HepG2 (cell line): Measurements from ENCODE around the gene CCDC83. TPM values are rescaled to one million over a fixed set of nuclear protein-coding genes. Genes with fewer than 3 reads are reported as not detected.

Experiments
- ATAD3A ChIP-seq: sonication (generic); formaldehyde crosslinking; IDR thresholded peaks from 2 replicates; pipeline ENCODE4 v1.4.0; 2020; ENCODE audit warnings: missing genetic modification reagents
- DMAP1 ChIP-seq: IDR thresholded peaks from 2 replicates; pipeline ENCODE4 v1.6.1; 2016
- EEA1 ChIP-seq: sonication (generic); formaldehyde crosslinking; IDR thresholded peaks from 2 replicates; pipeline ENCODE4 v1.5.1; 2020; ENCODE audit warnings: mild to moderate bottlenecking, missing genetic modification reagents, borderline replicate concordance
- ELK4 ChIP-seq: sonication (generic); formaldehyde crosslinking; IDR thresholded peaks from 2 replicates; pipeline ENCODE4 v1.9.0; 2021; ENCODE audit warnings: missing genetic modification reagents, borderline replicate concordance
- GPN1 ChIP-seq: sonication (generic); formaldehyde crosslinking; IDR thresholded peaks from 2 replicates; pipeline ENCODE4 v1.5.1; 2020; ENCODE audit warnings: missing genetic modification reagents, borderline replicate concordance
- IRF2 ChIP-seq: IDR thresholded peaks from 2 replicates; pipeline ENCODE4 v1.6.1; 2018; ENCODE audit warnings: missing genetic modification reagents, missing compliant biosample characterization
- KDM1A ChIP-seq: IDR thresholded peaks from 2 replicates; pipeline ENCODE4 v1.6.1; 2016; ENCODE audit warnings: missing compliant biosample characterization
- KMT2B ChIP-seq: IDR thresholded peaks from 2 replicates; pipeline ENCODE4 v1.6.1; 2016; ENCODE audit warnings: missing genetic modification reagents, missing compliant biosample characterization
- MAFF ChIP-seq: IDR thresholded peaks from 2 replicates; pipeline ENCODE4 v1.6.1; 2011; ENCODE audit warnings: low read depth, low read length, improper control_type of control experiment
- MAX ChIP-seq: IDR thresholded peaks from 2 replicates; pipeline ENCODE4 v1.6.1; 2012; ENCODE audit warnings: inconsistent platforms
- MAZ ChIP-seq, 2 experiments: sonication (generic) in 1 of 2; formaldehyde crosslinking in 1 of 2; IDR thresholded peaks; 2 replicates each; pipeline versions ENCODE4 v1.5.0 to v1.6.1; 2012 to 2020; ENCODE audit warnings: low read depth in 2 of 2, mild to moderate bottlenecking in 2 of 2, borderline replicate concordance in 1 of 2, improper control_type of control experiment in 1 of 2, low read length in 1 of 2, missing genetic modification reagents in 1 of 2, moderate library complexity in 1 of 2
- PAX8 ChIP-seq: sonication (generic); formaldehyde crosslinking; IDR thresholded peaks from 2 replicates; pipeline ENCODE4 v1.8.0; 2022; ENCODE audit warnings: mild to moderate bottlenecking, missing genetic modification reagents, borderline replicate concordance
- SMAD1 ChIP-seq: sonication (generic); formaldehyde crosslinking; IDR thresholded peaks from 2 replicates; pipeline ENCODE4 v1.4.0; 2020; ENCODE audit warnings: missing genetic modification reagents, low read depth, mild to moderate bottlenecking, borderline replicate concordance
- SNAPC2 ChIP-seq: sonication (generic); formaldehyde crosslinking; IDR thresholded peaks from 2 replicates; pipeline ENCODE4 v1.8.1; 2022; ENCODE audit warnings: mild to moderate bottlenecking, missing genetic modification reagents
- STAT6 ChIP-seq: sonication (generic); formaldehyde crosslinking; IDR thresholded peaks from 2 replicates; pipeline ENCODE4 v1.4.0; 2020; ENCODE audit warnings: missing genetic modification reagents, mild to moderate bottlenecking, borderline replicate concordance
- SUZ12 ChIP-seq: fragments of 150-350 bp; IDR thresholded peaks from 2 replicates; pipeline ENCODE4 v1.6.1; 2014; ENCODE audit warnings: low read depth, low read length
- TSC22D2 ChIP-seq: sonication (generic); formaldehyde crosslinking; IDR thresholded peaks from 2 replicates; pipeline ENCODE4 v1.5.1; 2020; ENCODE audit warnings: missing genetic modification reagents, mild to moderate bottlenecking, borderline replicate concordance
- ZBTB3 ChIP-seq: sonication (generic); formaldehyde crosslinking; IDR thresholded peaks from 2 replicates; pipeline ENCODE4 v1.4.0; 2020; ENCODE audit warnings: low read depth, mild to moderate bottlenecking, moderate library complexity, missing genetic modification reagents, borderline replicate concordance
- ZFP41 ChIP-seq: sonication (generic); formaldehyde crosslinking; IDR thresholded peaks from 2 replicates; pipeline ENCODE4 v1.4.0; 2020; ENCODE audit warnings: mild to moderate bottlenecking, missing genetic modification reagents, borderline replicate concordance
- ZNF282 ChIP-seq: fragments of 450-650 bp; IDR thresholded peaks from 2 replicates; pipeline ENCODE4 v1.6.1; 2018; ENCODE audit not compliant: partially characterized antibody
- ZNF430 ChIP-seq: sonication (generic); formaldehyde crosslinking; IDR thresholded peaks from 2 replicates; pipeline ENCODE4 v1.9.0; 2021; ENCODE audit warnings: mild to moderate bottlenecking, missing genetic modification reagents
- ZNF672 ChIP-seq: sonication (generic); formaldehyde crosslinking; IDR thresholded peaks from 2 replicates; pipeline ENCODE4 v1.8.1; 2022; ENCODE audit warnings: missing genetic modification reagents
- ZNF788 ChIP-seq: sonication (generic); formaldehyde crosslinking; IDR thresholded peaks from 2 replicates; pipeline ENCODE4 v1.5.0; 2020; ENCODE audit warnings: mild to moderate bottlenecking, missing genetic modification reagents, borderline replicate concordance
- ZNF816 ChIP-seq: sonication (generic); formaldehyde crosslinking; IDR thresholded peaks from 2 replicates; pipeline ENCODE4 v1.8.0; 2022; ENCODE audit warnings: missing genetic modification reagents, mild to moderate bottlenecking, borderline replicate concordance
- ZSCAN31 ChIP-seq: sonication (generic); formaldehyde crosslinking; IDR thresholded peaks from 2 replicates; pipeline ENCODE4 v1.5.0; 2020; ENCODE audit warnings: low read depth, mild to moderate bottlenecking, missing genetic modification reagents
- polyA plus RNA-seq, 8 experiments: library from polyadenylated mRNA; depleted of rRNA in 3 of 8; stranded (reverse) in 7 of 8; unstranded in 1 of 8; fragments of >200 nt; fragmentation: Illumina TruSeq in 4 of 8; extraction: Trizol in 4 of 8; gene quantifications; 2 replicates each; pipeline versions ENCODE4 v1.2.1 to v1.2.3, GENCODE V29; 2011 to 2016; ENCODE audit warnings: low read depth in 4 of 8, missing spikeins in 1 of 8, mixed read lengths in 1 of 8; ENCODE audit not compliant: insufficient read depth in 1 of 8
- total RNA-seq, 5 experiments: library from RNA; depleted of rRNA; stranded (reverse); fragments of >200 nt; fragmentation: Illumina TruSeq; extraction: Trizol; gene quantifications; 2 replicates each; pipeline ENCODE4 v1.2.3, GENCODE V29; 2016; ENCODE audit warnings: low read depth in 1 of 5
- TF ChIP-seq, protein P1 (sequence below): sonication (generic); formaldehyde crosslinking; IDR thresholded peaks from 2 replicates; pipeline ENCODE4 v1.4.0; 2020; ENCODE audit warnings: mild to moderate bottlenecking, missing genetic modification reagents

The CCDC83 gene
- total and polyA plus RNA-seq, 2 of the 13 experiments (the other 11 are each of a cell fraction or from before 2014, with no cell fraction given) = not detected

GRCh38 chr11:85810871-85811611, 44.1 kb upstream of the CCDC83 start, which contains the start of gene SYTL2 (continued):
- TF ChIP-seq ATAD3A (CRISPR knock-in tag) (no peak), KDM1A (CRISPR knock-in tag) (no peak), ZNF816 (CRISPR knock-in tag) (no peak), EEA1 (CRISPR knock-in tag) (no peak), IRF2 (CRISPR knock-in tag) (no peak), GPN1 (CRISPR knock-in tag) (no peak), MAFF (no peak), MAZ (IDR thresholded peaks at IDR 0.05; ENCODE audit: borderline replicate concordance, low read depth, low read length) (peak; percentile 42; the same call in 1 of the 2 replicates), MAZ (CRISPR knock-in tag; IDR thresholded peaks at IDR 0.05; ENCODE audit: low read depth) (peak; percentile 77), STAT6 (CRISPR knock-in tag) (no peak), SMAD1 (CRISPR knock-in tag) (no peak), ZNF788 (CRISPR knock-in tag) (no peak; the same call in 1 of the 2 replicates), SNAPC2 (CRISPR knock-in tag) (no peak), ZSCAN31 (CRISPR knock-in tag) (0 out of 2 replicates have a peak, but pooled peaks have one; percentile 40), TSC22D2 (CRISPR knock-in tag) (no peak), SUZ12 (no peak), ZNF672 (no peak), ELK4 (no peak), PAX8 (CRISPR knock-in tag) (no peak), MAX (peak; percentile 61; the same call in 1 of the 2 replicates), DMAP1 (CRISPR knock-in tag) (no peak), KMT2B (CRISPR knock-in tag) (no peak), ZNF430 (no peak), ZFP41 (no peak), ZNF282 (no peak), ZBTB3 (CRISPR knock-in tag) (no peak)
- TF ChIP-seq, protein P1, sequence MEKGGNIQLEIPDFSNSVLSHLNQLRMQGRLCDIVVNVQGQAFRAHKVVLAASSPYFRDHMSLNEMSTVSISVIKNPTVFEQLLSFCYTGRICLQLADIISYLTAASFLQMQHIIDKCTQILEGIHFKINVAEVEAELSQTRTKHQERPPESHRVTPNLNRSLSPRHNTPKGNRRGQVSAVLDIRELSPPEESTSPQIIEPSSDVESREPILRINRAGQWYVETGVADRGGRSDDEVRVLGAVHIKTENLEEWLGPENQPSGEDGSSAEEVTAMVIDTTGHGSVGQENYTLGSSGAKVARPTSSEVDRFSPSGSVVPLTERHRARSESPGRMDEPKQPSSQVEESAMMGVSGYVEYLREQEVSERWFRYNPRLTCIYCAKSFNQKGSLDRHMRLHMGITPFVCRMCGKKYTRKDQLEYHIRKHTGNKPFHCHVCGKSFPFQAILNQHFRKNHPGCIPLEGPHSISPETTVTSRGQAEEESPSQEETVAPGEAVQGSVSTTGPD = no peak
